GM12878 (cell line): ENCODE data around the gene ROPN1B. TPM values are rescaled to one million over a fixed set of nuclear protein-coding genes. Genes with fewer than 3 reads are reported as not detected.

Experiments
- ATAC-seq: fragments of 200-7000 bp; cut with Tn5 transposase; 3 replicates; pipeline ENCODE4 v1.9.1; 2020; ENCODE audit warnings: mild to moderate bottlenecking, moderate library complexity
- BruUV-seq: library from RNA; stranded (reverse); fragments of 400-500 nt; replicated peaks from 2 replicates; lab custom pipeline; 2021; lab: Mats Ljungman, UMichigan
- CTCF ChIA-PET: fragments of 300-600 bp; sonication (Branson Sonifier 250); formaldehyde crosslinking; extraction: SDS; loops from one replicate; lab custom pipeline; 2021; ENCODE audit warnings: inconsistent platforms; lab: Yijun Ruan, JAX
- POLR2A ChIA-PET: fragments of 350-600 bp; formaldehyde crosslinking; extraction: SDS; loops from one replicate; lab custom pipeline; 2021; ENCODE audit warnings: inconsistent platforms; lab: Charles Lee
- RAD21 ChIA-PET: fragments of 300-600 bp; sonication (Branson Sonifier 250); formaldehyde crosslinking; loops from one replicate; lab custom pipeline; 2023; ENCODE audit warnings: antibody characterized with exemption; ENCODE audit not compliant: unreplicated experiment; lab: Charles Lee
- SMC1A ChIA-PET: fragments of 300-600 bp; sonication (Branson Sonifier 250); formaldehyde crosslinking; loops from one replicate; lab custom pipeline; 2023; ENCODE audit not compliant: unreplicated experiment, uncharacterized antibody; lab: Charles Lee
- DNase-seq: peaks from one replicate; pipeline ENCODE4 v3.0.0-alpha.2; 2011; ENCODE audit warnings: low read depth, low spot score
- FAIRE-seq: peaks from 3 replicates; lab custom pipeline; 2011; peaks lifted over from hg19 to GRCh38; lab: Jason Lieb, UNC
- H2AFZ ChIP-seq: 2 replicates; pipeline ENCODE4 v1.6.0; 2011; ENCODE audit warnings: low read depth, low read length, control low read depth; ENCODE audit not compliant: control insufficient read depth
- H3K27ac ChIP-seq: 2 replicates; pipeline ENCODE4 v1.5.1; 2011; ENCODE audit warnings: control low read depth; ENCODE audit not compliant: control insufficient read depth, insufficient read depth
- H3K27me3 ChIP-seq, 2 experiments: replicated peaks in 1 of 2; 2 replicates each; pipeline versions ENCODE4 v1.6.0 to v1.6.1; 2011; ENCODE audit warnings: low read length in 1 of 2; ENCODE audit not compliant: control insufficient read depth in 2 of 2, insufficient read depth in 2 of 2
- H3K36me3 ChIP-seq, 2 experiments: 2 replicates each; pipeline ENCODE4 v1.5.1; 2011; ENCODE audit warnings: low read length in 1 of 2; ENCODE audit not compliant: control insufficient read depth in 2 of 2, insufficient read depth in 2 of 2
- H3K4me1 ChIP-seq: 2 replicates; pipeline ENCODE4 v1.6.1; 2011; ENCODE audit warnings: mild to moderate bottlenecking, low read length, moderate library complexity, mixed read lengths; ENCODE audit not compliant: control insufficient read depth, insufficient read depth
- H3K4me2 ChIP-seq: 2 replicates; pipeline ENCODE4 v1.6.0; 2011; ENCODE audit warnings: control low read depth; ENCODE audit not compliant: control insufficient read depth, insufficient read depth
- H3K4me3 ChIP-seq: fragments of 200-600 bp; sonication (generic); 2 replicates; pipeline ENCODE4 v1.5.1; 2016
- H3K79me2 ChIP-seq: 2 replicates; pipeline ENCODE4 v1.6.0; 2011; ENCODE audit warnings: low read length; ENCODE audit not compliant: control insufficient read depth, insufficient read depth
- H3K9ac ChIP-seq: 2 replicates; pipeline ENCODE4 v1.8.0; 2011; ENCODE audit warnings: low read length, control low read depth, mixed read lengths; ENCODE audit not compliant: control insufficient read depth, insufficient read depth
- H3K9me3 ChIP-seq: replicated peaks from 3 replicates; pipeline ENCODE4 v1.5.1; 2011; ENCODE audit warnings: mild to moderate bottlenecking, low read length; ENCODE audit not compliant: control insufficient read depth, insufficient read depth
- H4K20me1 ChIP-seq: 2 replicates; pipeline ENCODE4 v1.6.0; 2011; ENCODE audit not compliant: control insufficient read depth, insufficient read depth
- FOS ChIP-seq: IDR thresholded peaks from 3 replicates; pipeline ENCODE4 v1.6.1; 2011; ENCODE audit warnings: borderline replicate concordance; ENCODE audit not compliant: insufficient read length; ENCODE audit errors: extremely low read depth
- HCFC1 ChIP-seq: fragments of 150-350 bp; IDR thresholded peaks from 2 replicates; pipeline ENCODE4 v1.6.1; 2014; ENCODE audit warnings: low read length
- JUND ChIP-seq: IDR thresholded peaks from 2 replicates; pipeline ENCODE4 v1.6.1; 2012; ENCODE audit warnings: low read depth, mild to moderate bottlenecking, low read length, improper control_type of control experiment, moderate library complexity
- MAX ChIP-seq: IDR thresholded peaks from 2 replicates; pipeline ENCODE4 v1.6.1; 2012; ENCODE audit warnings: low read depth, low read length, improper control_type of control experiment
- MEF2B ChIP-seq: fragments of 450-650 bp; IDR thresholded peaks from 2 replicates; pipeline ENCODE4 v1.6.1; 2018; ENCODE audit warnings: mild to moderate bottlenecking, moderate library complexity; ENCODE audit not compliant: partially characterized antibody, poor library complexity, severe bottlenecking
- MTA2 ChIP-seq: fragments of 450-650 bp; IDR thresholded peaks from 2 replicates; pipeline ENCODE4 v1.6.1; 2016; ENCODE audit warnings: low read depth, mild to moderate bottlenecking, moderate library complexity
- NBN ChIP-seq: fragments of 450-650 bp; IDR thresholded peaks from 2 replicates; pipeline ENCODE4 v1.6.1; 2016
- PAX8 ChIP-seq: fragments of 450-650 bp; IDR thresholded peaks from 2 replicates; pipeline ENCODE4 v1.6.1; 2017; ENCODE audit warnings: mild to moderate bottlenecking, moderate library complexity
- POLR2AphosphoS5 ChIP-seq: IDR thresholded peaks from 2 replicates; pipeline ENCODE4 v1.6.1; 2011; ENCODE audit warnings: mild to moderate bottlenecking, low read length, inconsistent platforms
- POU2F2 ChIP-seq: IDR thresholded peaks from 3 replicates; pipeline ENCODE4 v1.6.1; 2011; ENCODE audit warnings: low read depth, mild to moderate bottlenecking, low read length, borderline replicate concordance
- YBX1 ChIP-seq: fragments of 450-650 bp; IDR thresholded peaks from 2 replicates; pipeline ENCODE4 v1.6.1; 2016; ENCODE audit warnings: antibody characterized with exemption
- ZBTB4 ChIP-seq: fragments of 450-650 bp; formaldehyde crosslinking; IDR thresholded peaks from 2 replicates; pipeline ENCODE4 v1.4.0; 2022; ENCODE audit warnings: mild to moderate bottlenecking, moderate library complexity
- in situ Hi-C: fragments of 300-500 bp; cut with MboI; formaldehyde crosslinking; loops from 9 replicates; pipeline ENCODE4 v1.14.3; 2018; ENCODE audit warnings: mixed read lengths
- intact Hi-C: fragments of 100-400 bp; cut with micrococcal nuclease; formaldehyde crosslinking; loops from one replicate; pipeline ENCODE4 v1.14.2; 2022; ENCODE audit not compliant: unreplicated experiment
- polyA plus RNA-seq, 11 experiments: library from polyadenylated mRNA; depleted of rRNA in 4 of 11; unstranded in 6 of 11; stranded (reverse) in 5 of 11; fragments of >200 nt; fragmentation: Nextera tagmentation in 4 of 11; fragmentation: Illumina TruSeq in 1 of 11; extraction: Ambion mirVana in 4 of 11; extraction: Trizol in 1 of 11; gene quantifications; 1 replicate in 1 of 11; 2 replicates in 10 of 11; pipeline versions ENCODE4 v1.2.1 to v1.2.3, GENCODE V29; 2011 to 2016; ENCODE audit warnings: inconsistent platforms in 2 of 11, missing spikeins in 2 of 11, low read depth in 1 of 11
- total RNA-seq, 4 experiments: library from RNA; depleted of rRNA in 3 of 4; stranded (reverse); fragments of >200 nt in 3 of 4; fragmentation: Illumina TruSeq in 1 of 4; extraction: Trizol in 1 of 4; gene quantifications; 2 replicates each; pipeline versions ENCODE4 v1.2.1 to v1.2.3, GENCODE V29; 2013 to 2021

The ROPN1B gene
- total and polyA plus RNA-seq, 10 of the 15 experiments (the other 5 are each of a cell fraction or from before 2014, with no cell fraction given) = not detected

GRCh38 chr3:126002189-126002588 is 33.2 kb downstream of the ROPN1B start:
- ChIA-PET SMC1A (interaction anchor here (0.7 kb wide), 1 partner anchor 10 kb away, joined by 3 read pairs; no protein-coding TSS in a partner anchor), CTCF (no interaction called here), POLR2A (no interaction called here), RAD21 (no interaction called here)
- ATAC-seq (no peak), DNase-seq (no peak), FAIRE-seq (no peak)
- Histone ChIP-seq H3K27ac (no peak overlapping the region), H3K79me2 (no peaks in the 10 kb centered on the region), H3K27me3 (no peaks in the 10 kb centered on the region), H3K4me3 (no peak overlapping the region), H4K20me1 (no peaks in the 10 kb centered on the region), H3K4me1 (no peaks in the 10 kb centered on the region), H3K4me2 (no peak overlapping the region), H3K36me3 (no peaks in the 10 kb centered on the region), H2AFZ (no peak overlapping the region), H3K9me3 (no peaks in the 10 kb centered on the region), H3K9ac (no peak overlapping the region)
- BruUV-seq = no TSS peak
- intact Hi-C loops = no loop called here
- in situ Hi-C loops = no loop called here
- no peak for TF ChIP-seq MAX
- no peak for TF ChIP-seq FOS
- TF ChIP-seq POLR2AphosphoS5 = no peak
- no peak for TF ChIP-seq ZBTB4 (CRISPR knock-in tag)
- TF ChIP-seq MEF2B = no peak
- TF ChIP-seq PAX8 = no peak
- no peak for TF ChIP-seq NBN
- TF ChIP-seq YBX1 = no peak
- TF ChIP-seq POU2F2 = no peak
- no peak for TF ChIP-seq MTA2
- no peak for TF ChIP-seq HCFC1
- TF ChIP-seq JUND = no peak
- TF ChIP-seq, all 136 proteins: peak for 0
